WTC11 (cell line): ENCODE measurements around the gene EXOSC3. TPM values are rescaled to one million over a fixed set of nuclear protein-coding genes. Genes with fewer than 3 reads are reported as not detected.

ENCODE experiments used
- ATAC-seq: fragments of 200-7000 bp; cut with Tn5 transposase; 2 replicates; pipeline ENCODE4 v1.10.0; 2021; ENCODE audit warnings: mild to moderate bottlenecking, moderate library complexity
- CTCF ChIA-PET: fragments of 300-600 bp; sonication (Branson Sonifier 250); formaldehyde crosslinking; loops from one replicate; lab custom pipeline; 2021; ENCODE audit warnings: antibody characterized with exemption; lab: Charles Lee
- POLR2A ChIA-PET: fragments of 350-600 bp; sonication (Branson Sonifier 250); formaldehyde crosslinking; loops from one replicate; lab custom pipeline; 2021; ENCODE audit warnings: antibody characterized with exemption; lab: Charles Lee
- DNase-seq: peaks from one replicate; pipeline ENCODE4 v3.0.0; 2021; ENCODE audit warnings: low spot score
- H3K27ac Mint-ChIP-seq: 2 replicates; pipeline ENCODE4 v1.8.0; 2021; ENCODE audit warnings: mixed read lengths
- H3K27me3 Mint-ChIP-seq: 2 replicates; pipeline ENCODE4 v1.8.0; 2021; ENCODE audit warnings: low read depth, mild to moderate bottlenecking, moderate library complexity, mixed read lengths
- H3K36me3 Mint-ChIP-seq: 2 replicates; pipeline ENCODE4 v1.8.0; 2021; ENCODE audit warnings: mixed read lengths
- H3K4me1 Mint-ChIP-seq: 2 replicates; pipeline ENCODE4 v1.8.0; 2022; ENCODE audit warnings: mixed read lengths
- H3K4me3 Mint-ChIP-seq: 2 replicates; pipeline ENCODE4 v1.8.0; 2021; ENCODE audit warnings: mild to moderate bottlenecking, moderate library complexity, mixed read lengths
- H3K9me3 Mint-ChIP-seq: 2 replicates; pipeline ENCODE4 v1.8.0; 2021; ENCODE audit warnings: mixed read lengths
- ATF1 ChIP-seq: sonication (generic); formaldehyde crosslinking; IDR thresholded peaks from 2 replicates; pipeline ENCODE4 v1.8.1; 2023; ENCODE audit warnings: mild to moderate bottlenecking, moderate library complexity, missing genetic modification reagents
- ETV6 ChIP-seq: sonication (generic); formaldehyde crosslinking; IDR thresholded peaks from 2 replicates; pipeline ENCODE4 v1.8.1; 2022; ENCODE audit warnings: mild to moderate bottlenecking, missing genetic modification reagents
- MXD4 ChIP-seq: fragments of 250-450 bp; sonication (Bioruptor Pico); IDR thresholded peaks from 2 replicates; pipeline ENCODE4 v1.8.0; 2021; ENCODE audit warnings: mild to moderate bottlenecking, moderate library complexity, borderline replicate concordance
- NFATC4 ChIP-seq: fragments of 250-450 bp; sonication (Bioruptor Pico); IDR thresholded peaks from 2 replicates; pipeline ENCODE4 v1.9.0; 2021; ENCODE audit warnings: mild to moderate bottlenecking
- NFYB ChIP-seq: sonication (generic); formaldehyde crosslinking; conservative IDR thresholded peaks from 2 replicates; pipeline ENCODE4 v1.8.0; 2022; ENCODE audit warnings: low read depth, missing genetic modification reagents
- NR2C2 ChIP-seq: sonication (generic); formaldehyde crosslinking; IDR thresholded peaks from 2 replicates; pipeline ENCODE4 v1.8.0; 2022; ENCODE audit warnings: mild to moderate bottlenecking, missing genetic modification reagents
- NR3C1 ChIP-seq: sonication (generic); formaldehyde crosslinking; conservative IDR thresholded peaks from 2 replicates; pipeline ENCODE4 v1.8.1; 2023; ENCODE audit warnings: low read depth, mild to moderate bottlenecking, missing genetic modification reagents
- SMAD3 ChIP-seq: sonication (generic); formaldehyde crosslinking; IDR thresholded peaks from 2 replicates; pipeline ENCODE4 v1.8.0; 2022; ENCODE audit warnings: missing genetic modification reagents, mild to moderate bottlenecking, borderline replicate concordance
- STAT6 ChIP-seq: sonication (generic); formaldehyde crosslinking; conservative IDR thresholded peaks from 2 replicates; pipeline ENCODE4 v1.8.1; 2023; ENCODE audit warnings: mild to moderate bottlenecking, low read depth, missing genetic modification reagents, moderate library complexity
- TP53 ChIP-seq: sonication (generic); formaldehyde crosslinking; IDR thresholded peaks from 2 replicates; pipeline ENCODE4 v1.8.1; 2023; ENCODE audit warnings: mild to moderate bottlenecking, missing genetic modification reagents
- ZNF317 ChIP-seq: sonication (generic); formaldehyde crosslinking; IDR thresholded peaks from 2 replicates; pipeline ENCODE4 v1.8.1; 2023; ENCODE audit warnings: low read depth, mild to moderate bottlenecking, moderate library complexity, missing genetic modification reagents, borderline replicate concordance
- ZNF416 ChIP-seq: fragments of 250-450 bp; sonication (Bioruptor Pico); IDR thresholded peaks from 2 replicates; pipeline ENCODE4 v1.9.0; 2021; ENCODE audit warnings: mild to moderate bottlenecking, inconsistent platforms
- total RNA-seq: library from RNA; stranded (reverse); gene quantifications from 3 replicates; pipeline ENCODE4 v1.2.3, GENCODE V29; 2021
- TF ChIP-seq, protein P1 (sequence below): sonication (generic); formaldehyde crosslinking; IDR thresholded peaks from 2 replicates; pipeline ENCODE4 v1.8.1; 2023; ENCODE audit warnings: mild to moderate bottlenecking, moderate library complexity, missing genetic modification reagents
- TF ChIP-seq, protein P2 (sequence below): sonication (generic); formaldehyde crosslinking; IDR thresholded peaks from 2 replicates; pipeline ENCODE4 v1.8.1; 2022; ENCODE audit warnings: missing genetic modification reagents, borderline replicate concordance
- TF ChIP-seq, protein P3 (sequence below): sonication (generic); formaldehyde crosslinking; IDR thresholded peaks from 2 replicates; pipeline ENCODE4 v1.8.1; 2022; ENCODE audit warnings: mild to moderate bottlenecking, moderate library complexity, missing genetic modification reagents
- TF ChIP-seq, protein P4 (sequence below): sonication (generic); formaldehyde crosslinking; IDR thresholded peaks from 2 replicates; pipeline ENCODE4 v1.8.1; 2022; ENCODE audit warnings: low read depth, missing genetic modification reagents, borderline replicate concordance

Gene EXOSC3
- total RNA-seq, 1 experiment from 2014 or later, result 73.8 TPM

- peaks cover 8% of the 10 kb centered on the region for H3K9me3 Mint-ChIP-seq
- H3K27ac Mint-ChIP-seq, result no peak overlapping the region
- POLR2A ChIA-PET, result no interaction called here
- H3K27me3 Mint-ChIP-seq, result peaks cover 2% of the 10 kb centered on the region
- H3K4me1 Mint-ChIP-seq, result peaks cover 12% of the 10 kb centered on the region
- peaks cover 6% of the 10 kb centered on the region; the same call in 1 of the 2 replicates for H3K36me3 Mint-ChIP-seq
- TF ChIP-seq NR2C2 (CRISPR knock-in tag) (no peak), TP53 (CRISPR knock-in tag) (no peak), NR3C1 (CRISPR knock-in tag) (no peak), NFATC4 (CRISPR knock-in tag) (no peak), ETV6 (CRISPR knock-in tag) (no peak), ZNF416 (CRISPR knock-in tag) (no peak), ATF1 (CRISPR knock-in tag) (no peak)
- TF ChIP-seq, protein P1, sequence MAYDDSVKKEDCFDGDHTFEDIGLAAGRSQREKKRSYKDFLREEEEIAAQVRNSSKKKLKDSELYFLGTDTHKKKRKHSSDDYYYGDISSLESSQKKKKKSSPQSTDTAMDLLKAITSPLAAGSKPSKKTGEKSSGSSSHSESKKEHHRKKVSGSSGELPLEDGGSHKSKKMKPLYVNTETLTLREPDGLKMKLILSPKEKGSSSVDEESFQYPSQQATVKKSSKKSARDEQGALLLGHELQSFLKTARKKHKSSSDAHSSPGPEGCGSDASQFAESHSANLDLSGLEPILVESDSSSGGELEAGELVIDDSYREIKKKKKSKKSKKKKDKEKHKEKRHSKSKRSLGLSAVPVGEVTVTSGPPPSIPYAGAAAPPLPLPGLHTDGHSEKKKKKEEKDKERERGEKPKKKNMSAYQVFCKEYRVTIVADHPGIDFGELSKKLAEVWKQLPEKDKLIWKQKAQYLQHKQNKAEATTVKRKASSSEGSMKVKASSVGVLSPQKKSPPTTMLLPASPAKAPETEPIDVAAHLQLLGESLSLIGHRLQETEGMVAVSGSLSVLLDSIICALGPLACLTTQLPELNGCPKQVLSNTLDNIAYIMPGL (CRISPR knock-in tag), result no peak
- TF ChIP-seq, protein P2, sequence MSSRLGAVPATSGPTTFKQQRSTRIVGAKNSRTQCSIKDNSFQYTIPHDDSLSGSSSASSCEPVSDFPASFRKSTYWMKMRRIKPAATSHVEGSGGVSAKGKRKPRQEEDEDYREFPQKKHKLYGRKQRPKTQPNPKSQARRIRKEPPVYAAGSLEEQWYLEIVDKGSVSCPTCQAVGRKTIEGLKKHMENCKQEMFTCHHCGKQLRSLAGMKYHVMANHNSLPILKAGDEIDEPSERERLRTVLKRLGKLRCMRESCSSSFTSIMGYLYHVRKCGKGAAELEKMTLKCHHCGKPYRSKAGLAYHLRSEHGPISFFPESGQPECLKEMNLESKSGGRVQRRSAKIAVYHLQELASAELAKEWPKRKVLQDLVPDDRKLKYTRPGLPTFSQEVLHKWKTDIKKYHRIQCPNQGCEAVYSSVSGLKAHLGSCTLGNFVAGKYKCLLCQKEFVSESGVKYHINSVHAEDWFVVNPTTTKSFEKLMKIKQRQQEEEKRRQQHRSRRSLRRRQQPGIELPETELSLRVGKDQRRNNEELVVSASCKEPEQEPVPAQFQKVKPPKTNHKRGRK (CRISPR knock-in tag), result no peak
- DNase-seq, result no peak
- no peak for ATAC-seq
- CTCF ChIA-PET, result no interaction called here
- H3K4me3 Mint-ChIP-seq, result no peak overlapping the region
These were observed 33.7 kb downstream of the EXOSC3 start for GRCh38 chr9:37751186-37751585.

DNA sequence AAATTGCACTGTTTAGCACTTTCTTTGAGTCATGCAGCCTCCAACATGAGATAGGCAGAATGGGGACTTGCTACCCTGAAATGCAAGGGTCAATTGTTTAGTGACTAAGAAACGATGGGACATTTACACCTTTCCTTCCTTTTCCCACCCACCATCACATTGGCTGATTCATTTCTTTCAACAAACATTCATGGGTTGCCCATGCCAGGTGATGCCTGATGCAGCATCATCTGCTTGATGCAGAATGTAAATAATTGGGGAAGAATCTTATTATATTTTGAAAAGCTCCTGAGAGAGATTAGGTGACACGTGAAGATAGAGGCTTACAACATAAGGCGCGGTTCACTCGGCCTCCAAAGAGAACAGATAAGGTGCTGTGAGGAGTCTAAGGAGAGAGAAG, 35.7 kb downstream of the EXOSC3 start:
- Mint-ChIP-seq H3K9me3 (peaks cover 8% of the 10 kb centered on the region), H3K27me3 (peaks cover 2% of the 10 kb centered on the region), H3K36me3 (peaks cover 6% of the 10 kb centered on the region; the same call in 1 of the 2 replicates), H3K4me3 (no peak overlapping the region), H3K4me1 (peaks cover 6% of the 10 kb centered on the region), H3K27ac (no peak overlapping the region)
- CTCF ChIA-PET, result interaction anchor here (0.6 kb wide), 1 partner anchor 504 kb away, joined by 4 read pairs; no protein-coding TSS in a partner anchor
- DNase-seq (no peak), ATAC-seq (no peak)
- POLR2A ChIA-PET, result no interaction called here
- no peak for TF ChIP-seq ETV6 (CRISPR knock-in tag)
- TF ChIP-seq, protein P3, sequence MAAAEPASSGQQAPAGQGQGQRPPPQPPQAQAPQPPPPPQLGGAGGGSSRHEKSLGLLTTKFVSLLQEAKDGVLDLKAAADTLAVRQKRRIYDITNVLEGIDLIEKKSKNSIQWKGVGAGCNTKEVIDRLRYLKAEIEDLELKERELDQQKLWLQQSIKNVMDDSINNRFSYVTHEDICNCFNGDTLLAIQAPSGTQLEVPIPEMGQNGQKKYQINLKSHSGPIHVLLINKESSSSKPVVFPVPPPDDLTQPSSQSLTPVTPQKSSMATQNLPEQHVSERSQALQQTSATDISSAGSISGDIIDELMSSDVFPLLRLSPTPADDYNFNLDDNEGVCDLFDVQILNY (CRISPR knock-in tag), result no peak
- TF ChIP-seq MXD4, result no peak
- no peak for TF ChIP-seq SMAD3 (CRISPR knock-in tag)
- TF ChIP-seq, protein P4, sequence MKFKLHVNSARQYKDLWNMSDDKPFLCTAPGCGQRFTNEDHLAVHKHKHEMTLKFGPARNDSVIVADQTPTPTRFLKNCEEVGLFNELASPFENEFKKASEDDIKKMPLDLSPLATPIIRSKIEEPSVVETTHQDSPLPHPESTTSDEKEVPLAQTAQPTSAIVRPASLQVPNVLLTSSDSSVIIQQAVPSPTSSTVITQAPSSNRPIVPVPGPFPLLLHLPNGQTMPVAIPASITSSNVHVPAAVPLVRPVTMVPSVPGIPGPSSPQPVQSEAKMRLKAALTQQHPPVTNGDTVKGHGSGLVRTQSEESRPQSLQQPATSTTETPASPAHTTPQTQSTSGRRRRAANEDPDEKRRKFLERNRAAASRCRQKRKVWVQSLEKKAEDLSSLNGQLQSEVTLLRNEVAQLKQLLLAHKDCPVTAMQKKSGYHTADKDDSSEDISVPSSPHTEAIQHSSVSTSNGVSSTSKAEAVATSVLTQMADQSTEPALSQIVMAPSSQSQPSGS, result no peak
- no peak for TF ChIP-seq STAT6 (CRISPR knock-in tag)
- TF ChIP-seq NFYB (CRISPR knock-in tag), result no peak
- no peak for TF ChIP-seq ZNF317
